HG03571 (cell line): Measurements from ENCODE around the gene RNF144A.
A peak's percentile ranks its signal among the peaks of the same experiment; 100 is the strongest.

Experiments
- ATAC-seq: cut with Tn5 transposase; IDR thresholded peaks from one replicate; pipeline ENCODE4 v1.9.1; 2021; ENCODE audit not compliant: unreplicated experiment

Gene RNF144A

DNA sequence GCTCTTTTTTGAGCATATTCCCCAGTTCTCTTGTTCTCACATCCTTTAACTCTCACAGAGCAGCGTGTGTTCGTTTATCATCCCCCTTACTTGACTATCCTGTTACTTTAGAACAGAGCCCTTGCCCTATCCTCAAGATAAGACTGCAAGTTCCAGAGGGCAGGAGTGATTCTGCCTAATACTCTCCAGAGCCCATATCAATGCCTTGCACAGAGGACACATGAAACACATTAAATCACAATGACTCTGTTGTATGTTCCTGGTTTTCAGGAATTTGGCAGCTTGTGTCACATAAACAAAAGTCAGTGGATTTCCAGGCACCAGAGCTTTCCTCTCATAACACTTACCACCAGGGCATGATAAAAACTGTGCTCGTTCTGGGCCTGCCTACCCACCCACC lies 156.7 kb downstream of the RNF144A start:
- ATAC-seq, result no peak

DNA sequence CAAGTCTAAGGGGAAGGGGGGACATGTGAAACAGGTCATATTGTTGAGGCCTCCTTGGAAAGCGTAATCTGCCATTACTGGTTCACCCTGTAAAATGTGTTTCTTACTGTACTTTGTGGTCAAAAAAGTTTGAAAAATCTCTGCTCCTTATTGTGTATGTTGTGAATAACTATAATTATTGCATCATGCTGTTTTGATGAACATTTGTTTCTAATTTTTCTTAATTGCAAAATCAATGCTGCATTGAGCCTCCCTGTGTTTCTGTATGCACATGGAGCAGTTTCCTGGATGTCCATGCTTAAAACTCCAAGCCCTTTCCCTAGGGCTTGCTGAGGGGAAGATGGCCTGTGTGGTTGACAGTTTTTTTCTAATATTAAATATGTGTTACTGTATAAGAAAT lies 158.6 kb downstream of the RNF144A start:
- no peak for ATAC-seq

DNA sequence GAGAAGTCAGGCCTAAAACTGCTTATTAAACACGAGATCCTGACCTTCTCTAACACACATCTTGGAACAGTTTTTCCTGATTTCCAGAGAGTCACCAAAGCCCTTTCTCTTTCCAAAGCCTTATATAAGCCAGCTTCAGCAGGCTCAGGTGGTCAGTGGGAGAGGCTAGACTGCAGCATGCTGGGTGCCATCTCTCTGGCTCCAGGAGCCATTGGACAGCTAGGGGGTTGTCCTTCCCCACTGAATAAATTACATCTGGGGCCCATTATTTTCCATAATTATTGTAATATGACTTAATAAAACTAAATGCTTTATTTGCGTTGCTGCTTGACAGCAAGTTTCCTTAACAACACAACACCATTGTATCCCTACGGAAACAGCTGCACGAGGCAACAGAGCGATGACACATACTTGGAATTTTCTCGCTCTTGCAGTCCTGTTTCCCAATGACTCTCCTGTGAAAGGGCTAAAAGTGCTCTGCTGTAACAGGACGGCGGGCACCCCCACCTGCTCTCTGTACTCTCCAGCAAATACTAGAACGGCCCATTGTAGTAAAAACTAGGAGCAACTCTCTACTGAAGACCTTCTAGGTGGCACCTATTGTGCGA lies 160.6 kb downstream of the RNF144A start:
- no peak for ATAC-seq

DNA sequence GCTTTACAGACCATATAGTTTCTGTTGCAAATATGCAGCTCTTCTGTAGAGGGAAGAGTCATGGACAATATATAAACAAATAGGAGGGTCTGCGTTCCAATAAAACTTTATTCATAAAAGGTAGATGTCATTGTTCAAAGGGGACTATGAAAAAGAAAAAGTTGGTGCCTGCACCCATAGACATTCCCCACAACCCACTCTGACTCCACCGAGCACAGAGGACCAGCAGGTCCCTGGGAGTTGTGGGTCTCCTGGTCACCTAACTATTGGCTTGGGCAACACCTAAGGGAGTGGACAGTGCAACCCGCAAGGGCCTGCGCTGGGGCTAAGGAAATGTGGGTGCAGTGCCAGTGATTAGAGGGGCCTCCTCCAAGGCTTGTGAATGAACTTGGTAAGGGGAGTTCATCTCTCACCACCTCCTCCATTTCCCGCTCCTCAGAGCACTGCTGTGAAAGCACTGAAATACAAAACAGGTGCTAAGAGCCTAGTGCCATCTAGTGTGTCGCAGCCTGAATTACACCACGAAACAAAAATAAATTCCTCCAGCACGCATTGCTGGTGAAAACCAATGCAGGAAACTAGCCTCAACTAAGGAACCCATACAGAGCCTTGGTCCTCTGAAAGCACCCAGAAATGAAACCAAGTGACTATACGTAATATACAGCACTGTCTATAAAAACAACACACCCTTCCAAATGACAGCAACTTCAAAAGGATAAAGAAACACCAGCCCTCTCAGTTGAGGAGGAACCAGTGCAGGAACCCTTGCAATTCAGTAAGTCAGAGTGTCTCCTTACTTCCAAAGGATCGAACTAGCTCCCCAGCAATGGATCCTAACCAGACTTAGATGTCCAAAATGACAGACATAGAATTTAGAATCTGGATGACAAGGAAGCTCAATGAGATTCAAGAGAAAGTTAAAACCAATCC lies 166.6 kb downstream of the RNF144A start:
- ATAC-seq, result peak; percentile 64

DNA sequence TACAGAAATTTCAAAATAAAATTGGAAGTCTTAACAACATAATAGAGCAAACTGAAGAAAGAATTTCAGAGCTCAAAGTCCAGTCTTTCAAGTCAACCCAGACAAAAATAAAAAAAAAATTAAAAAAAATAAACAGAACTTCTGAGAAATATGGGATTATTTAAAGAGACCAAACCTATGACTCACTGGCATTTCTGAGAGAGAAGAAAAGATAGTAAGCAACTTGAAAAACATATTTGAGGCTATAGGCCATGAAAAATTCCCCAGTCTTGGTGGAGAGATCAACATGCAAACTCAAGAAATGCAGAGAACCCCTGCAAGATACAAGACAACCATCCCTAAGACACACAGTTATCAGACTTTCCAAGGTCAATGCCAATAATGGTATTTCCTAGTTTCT lies 167.4 kb downstream of the RNF144A start:
- no peak for ATAC-seq

DNA sequence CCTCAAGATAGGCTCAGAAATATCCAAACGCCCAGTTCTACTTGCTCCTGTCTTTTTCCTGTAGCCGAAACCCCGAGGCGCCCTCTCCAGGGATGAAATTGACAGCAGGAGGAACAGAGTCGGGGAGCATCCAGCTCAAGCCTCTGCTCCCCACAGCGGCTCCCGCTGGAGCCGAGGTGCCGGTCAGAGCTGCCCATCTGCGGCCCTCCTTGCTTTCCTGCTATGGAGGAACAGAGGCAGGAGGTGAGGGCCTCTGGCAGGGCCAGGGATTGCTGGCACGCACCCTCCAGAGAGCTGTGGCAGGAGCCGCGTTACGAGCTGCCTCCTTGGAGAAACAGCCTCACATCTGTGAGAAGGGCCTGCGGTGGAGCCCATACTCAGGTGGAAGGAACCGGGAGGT lies 172.1 kb downstream of the RNF144A start:
- no peak for ATAC-seq

DNA sequence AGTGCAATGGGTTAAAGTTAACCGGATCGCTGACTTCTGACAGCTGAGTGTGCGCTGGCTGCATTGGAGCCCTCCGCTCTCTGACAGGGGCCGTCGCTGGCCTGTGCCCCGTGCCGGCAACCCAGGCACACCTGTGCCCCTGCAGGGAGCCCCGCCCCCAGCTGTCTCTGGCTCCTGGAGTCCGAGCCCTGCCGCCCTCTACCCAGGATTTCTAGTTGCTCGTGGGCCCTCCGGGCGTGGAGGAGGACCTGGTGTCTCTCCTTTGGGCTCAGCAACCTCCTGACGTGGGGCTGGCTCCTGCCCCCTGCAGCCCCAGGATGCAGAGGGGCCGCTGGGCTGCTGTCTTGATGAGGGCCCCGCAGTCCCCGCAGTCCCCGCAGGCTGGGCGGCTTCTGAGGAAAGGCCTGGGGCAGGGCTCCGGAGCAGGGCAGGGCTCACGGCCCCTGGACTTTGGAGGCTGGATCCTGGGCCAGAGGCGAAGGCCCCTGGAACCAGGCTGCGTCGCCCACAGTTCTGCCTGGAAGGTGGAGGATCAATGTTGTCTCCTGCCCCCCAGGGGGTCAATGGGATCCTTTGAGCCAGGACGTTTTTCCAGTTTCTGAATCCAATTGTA lies 172.8 kb downstream of the RNF144A start:
- no peak for ATAC-seq

DNA sequence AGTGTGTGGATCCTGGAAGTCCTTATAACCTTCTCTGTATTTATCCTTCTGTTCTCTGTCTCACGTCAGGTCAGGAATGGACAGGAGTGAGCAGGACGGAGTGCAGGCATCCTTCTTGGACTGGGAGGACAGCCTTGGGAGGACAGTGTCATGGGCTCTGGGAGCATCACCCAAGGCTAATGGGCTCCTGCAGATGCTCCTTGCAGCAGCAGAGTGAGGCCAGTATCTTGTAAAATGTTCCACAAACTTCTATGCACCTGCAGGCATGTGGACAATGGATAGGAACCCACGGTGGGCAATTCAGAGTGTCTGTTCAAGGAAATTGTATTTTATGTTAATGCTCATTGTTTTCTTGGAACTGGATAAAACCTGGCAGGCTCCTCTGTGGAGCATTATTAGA lies 176.2 kb downstream of the RNF144A start:
- ATAC-seq, result no peak
